Measurements from ENCODE around the gene PRRG3. TPM values are rescaled to one million over a fixed set of nuclear protein-coding genes. Genes with fewer than 3 reads are reported as not detected.
"Not testable (repeated sequence)": the region's sequence is repeated elsewhere in the genome, so short reads cannot be mapped to it uniquely, and the experiment has no call there.

Gene PRRG3
- not detected for total RNA-seq

- ChIA-PET CTCF (no interaction called here), POLR2A (no interaction called here)
These were observed at the start of gene PRRG3 for GRCh38 chrX:151694661-151695582. Gene PRRG3 (plus strand): TSS chrX:151695458. CDS start chrX:151698815, 3,357 bp downstream.

GRCh38 chrX:151675121-151675746 is 20.0 kb upstream of the PRRG3 start:
- POLR2A ChIA-PET, result no interaction called here
- CTCF ChIA-PET, result no interaction called here

GRCh38 chrX:151676196-151676595 is 19.1 kb upstream of the PRRG3 start:
- CTCF ChIA-PET, result no interaction called here

GRCh38 chrX:151679798-151680402 is 15.4 kb upstream of the PRRG3 start:
- ChIA-PET CTCF (no interaction called here), POLR2A (no interaction called here)

More at GRCh38 chrX:151676196-151676595, 19.1 kb upstream of the PRRG3 start:
- POLR2A ChIA-PET, result no interaction called here

DNA sequence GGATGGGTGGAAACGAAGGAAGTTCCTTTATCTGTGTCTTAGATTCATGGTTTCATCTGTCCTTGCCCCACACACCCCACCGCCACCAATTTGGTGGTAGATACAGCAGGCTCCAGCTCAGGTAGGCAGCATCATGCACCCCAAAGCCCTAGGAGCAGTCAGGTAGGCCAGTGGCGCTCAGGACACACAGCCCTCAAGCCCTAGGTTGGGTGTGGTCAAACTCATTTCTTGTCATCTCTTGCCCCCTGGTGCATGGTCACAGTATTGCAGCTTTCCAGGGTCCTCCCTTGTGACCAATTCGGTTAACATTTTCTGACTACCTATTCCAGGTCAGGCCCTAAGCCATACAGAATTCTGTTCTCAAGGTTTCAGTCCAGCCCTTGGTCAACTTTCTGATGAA is 14.5 kb upstream of the PRRG3 start:
- CTCF ChIA-PET, result no interaction called here
- POLR2A ChIA-PET, result no interaction called here

- ChIA-PET CTCF (no interaction called here), POLR2A (no interaction called here)
These were observed 7.6 kb upstream of the PRRG3 start for GRCh38 chrX:151687635-151688034.

- POLR2A ChIA-PET, result no interaction called here
- CTCF ChIA-PET, result no interaction called here
These were observed 6.6 kb upstream of the PRRG3 start for GRCh38 chrX:151688695-151689094.

- POLR2A ChIA-PET, result no interaction called here
- CTCF ChIA-PET, result no interaction called here
These were observed 2.4 kb upstream of the PRRG3 start for GRCh38 chrX:151692825-151693224.

DNA sequence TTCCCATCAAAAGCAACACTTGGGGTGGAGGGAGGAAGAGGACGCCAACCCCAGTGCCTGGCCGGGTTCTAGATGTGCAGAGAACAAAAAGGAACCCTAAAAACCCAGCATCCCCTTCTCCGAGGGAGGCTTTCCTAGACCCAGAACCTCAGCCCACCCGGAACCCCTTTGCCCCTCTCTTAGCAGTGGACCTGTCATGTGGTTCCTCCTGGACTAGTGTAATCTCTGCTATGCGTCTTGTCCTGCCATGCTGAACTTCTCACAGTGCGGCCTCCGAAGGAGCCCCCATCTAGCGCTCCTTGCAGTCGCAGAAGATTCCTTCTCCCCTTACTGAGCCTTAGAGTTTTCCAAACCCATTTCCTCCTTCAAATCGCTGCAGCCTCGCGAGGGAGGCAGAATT is 1.1 kb upstream of the PRRG3 start:
- ChIA-PET CTCF (no interaction called here), POLR2A (no interaction called here)

DNA sequence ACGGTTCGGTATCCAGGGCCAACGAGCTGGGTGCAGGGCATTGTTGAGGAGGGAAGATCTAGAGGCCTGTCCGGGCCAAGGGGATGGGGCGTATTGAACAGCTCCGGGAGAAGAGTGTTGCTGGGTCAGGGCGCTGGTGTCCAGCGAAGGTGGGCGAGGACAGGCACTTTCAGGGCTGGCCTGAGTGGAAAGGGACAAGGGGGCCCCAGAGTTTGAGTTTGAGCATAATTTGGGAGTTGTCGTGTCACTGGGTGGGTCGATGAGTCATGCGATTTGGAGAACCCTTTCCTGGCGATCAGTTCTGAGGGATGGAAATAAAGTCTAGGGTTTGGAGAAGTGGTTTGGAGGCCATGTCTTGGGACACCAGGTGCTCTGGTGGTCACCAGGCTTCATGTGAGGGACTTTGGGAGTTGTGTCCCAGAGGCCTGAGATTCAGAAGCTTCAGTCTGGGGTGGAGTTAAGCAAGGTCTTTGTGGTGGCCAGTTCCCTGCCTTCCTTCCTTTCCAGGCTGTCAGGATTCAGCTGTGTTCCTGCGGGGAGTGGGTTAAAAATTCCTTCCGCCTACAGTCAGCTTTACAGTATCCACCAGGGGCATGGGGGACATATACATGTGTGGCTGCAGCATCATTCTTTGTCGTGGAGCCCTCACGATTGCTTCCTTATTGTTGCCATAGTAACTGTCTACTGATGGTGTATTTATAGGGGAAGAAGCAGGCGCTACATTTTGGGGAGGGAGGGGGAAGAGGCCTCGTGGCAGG is 504 bp downstream of the PRRG3 start:
- CTCF ChIA-PET, result no interaction called here
- POLR2A ChIA-PET, result no interaction called here

DNA sequence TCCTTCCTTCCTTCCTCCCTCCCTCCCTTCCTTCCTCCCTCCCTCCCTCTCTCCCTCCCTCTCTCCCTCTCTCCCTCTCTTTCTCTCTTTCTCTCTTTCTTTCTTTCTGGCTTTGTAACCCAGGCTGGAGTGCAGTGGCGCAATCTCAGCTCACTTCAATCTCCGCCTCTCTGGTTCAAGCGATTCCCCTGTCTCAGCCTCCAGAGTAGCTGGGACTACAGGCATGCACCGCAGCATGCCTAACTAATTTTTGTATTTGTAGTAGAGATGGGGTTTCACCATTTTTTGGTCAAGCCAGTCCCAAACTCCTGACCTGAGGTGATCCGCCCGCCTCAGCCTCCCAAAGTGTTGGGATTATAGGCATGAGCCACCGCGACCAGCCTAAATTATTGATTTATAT is 1.8 kb downstream of the PRRG3 start:
- CTCF ChIA-PET, POLR2A ChIA-PET: not testable (repeated sequence)

GRCh38 chrX:151697522-151697921 is 2.3 kb downstream of the PRRG3 start:
- ChIA-PET CTCF (no interaction called here), POLR2A (no interaction called here)

GRCh38 chrX:151698485-151698884 is 3.2 kb downstream of the PRRG3 start:
- ChIA-PET POLR2A (no interaction called here), CTCF (no interaction called here)

DNA sequence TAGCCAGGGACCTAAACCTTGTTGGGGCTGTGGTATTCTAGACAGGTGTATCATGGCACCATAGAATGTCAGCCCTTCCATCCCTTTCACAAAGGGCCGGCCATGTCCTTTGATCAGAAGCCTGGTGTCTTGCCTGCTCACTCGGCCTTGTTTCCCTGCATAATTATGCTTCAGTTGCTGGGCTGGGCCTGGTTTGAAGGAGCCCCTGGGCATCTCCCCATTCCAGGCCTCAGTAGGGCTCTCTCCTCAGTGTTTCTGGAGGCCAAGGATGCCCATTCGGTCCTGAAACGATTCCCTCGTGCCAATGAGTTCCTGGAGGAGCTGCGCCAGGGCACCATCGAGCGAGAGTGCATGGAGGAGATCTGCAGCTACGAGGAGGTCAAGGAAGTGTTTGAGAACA is 4.5 kb downstream of the PRRG3 start:
- CTCF ChIA-PET, result no interaction called here
- POLR2A ChIA-PET, result no interaction called here

- ChIA-PET CTCF (no interaction called here), POLR2A (interaction anchor here (0.5 kb wide), 1 partner anchor 68 kb away, joined by 3 read pairs; no protein-coding TSS in a partner anchor)
These were observed 5.3 kb downstream of the PRRG3 start for GRCh38 chrX:151700581-151700980.

DNA sequence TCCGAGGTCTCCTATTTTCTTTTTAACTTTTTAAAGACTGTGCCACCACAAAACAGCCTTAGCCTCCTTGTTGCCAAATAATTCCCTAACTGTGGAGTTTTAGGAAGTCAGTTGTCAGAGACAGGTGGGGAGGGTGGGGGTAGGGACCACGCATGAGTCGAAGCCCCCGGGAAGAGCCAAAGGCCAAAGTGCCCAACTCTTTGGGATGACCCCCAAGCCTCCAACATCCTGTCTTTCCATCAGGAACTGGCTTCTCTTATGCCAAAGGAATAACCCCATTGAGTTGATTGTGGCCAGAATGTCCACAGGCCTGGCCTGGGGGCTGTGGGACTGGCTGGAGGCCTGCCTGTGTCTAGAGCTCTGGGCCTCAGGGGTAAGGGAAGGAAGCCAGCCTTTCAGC is 5.8 kb downstream of the PRRG3 start:
- POLR2A ChIA-PET, result no interaction called here

DNA sequence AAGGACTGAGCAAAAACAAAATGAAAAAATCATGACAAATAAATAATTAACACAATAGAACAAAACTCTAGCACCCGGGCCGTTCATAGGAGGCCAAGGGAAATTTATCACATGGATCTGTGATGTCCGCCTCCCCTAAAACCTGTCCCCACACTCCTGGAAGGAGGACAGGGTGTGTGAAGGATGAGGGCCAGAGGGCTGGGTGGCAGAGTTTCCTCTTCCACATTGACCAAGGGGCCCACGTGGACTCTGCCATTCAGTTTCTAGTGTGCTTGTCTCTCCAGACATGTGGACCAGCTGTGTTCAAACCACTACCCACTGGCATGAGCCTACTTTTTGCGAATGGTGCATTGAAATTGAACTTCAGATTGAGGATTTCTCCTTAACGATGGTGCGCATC is 6.3 kb downstream of the PRRG3 start:
- ChIA-PET POLR2A (no interaction called here), CTCF (no interaction called here)

More for the DNA sequence above, 5.8 kb downstream of the PRRG3 start:
- CTCF ChIA-PET, result no interaction called here

DNA sequence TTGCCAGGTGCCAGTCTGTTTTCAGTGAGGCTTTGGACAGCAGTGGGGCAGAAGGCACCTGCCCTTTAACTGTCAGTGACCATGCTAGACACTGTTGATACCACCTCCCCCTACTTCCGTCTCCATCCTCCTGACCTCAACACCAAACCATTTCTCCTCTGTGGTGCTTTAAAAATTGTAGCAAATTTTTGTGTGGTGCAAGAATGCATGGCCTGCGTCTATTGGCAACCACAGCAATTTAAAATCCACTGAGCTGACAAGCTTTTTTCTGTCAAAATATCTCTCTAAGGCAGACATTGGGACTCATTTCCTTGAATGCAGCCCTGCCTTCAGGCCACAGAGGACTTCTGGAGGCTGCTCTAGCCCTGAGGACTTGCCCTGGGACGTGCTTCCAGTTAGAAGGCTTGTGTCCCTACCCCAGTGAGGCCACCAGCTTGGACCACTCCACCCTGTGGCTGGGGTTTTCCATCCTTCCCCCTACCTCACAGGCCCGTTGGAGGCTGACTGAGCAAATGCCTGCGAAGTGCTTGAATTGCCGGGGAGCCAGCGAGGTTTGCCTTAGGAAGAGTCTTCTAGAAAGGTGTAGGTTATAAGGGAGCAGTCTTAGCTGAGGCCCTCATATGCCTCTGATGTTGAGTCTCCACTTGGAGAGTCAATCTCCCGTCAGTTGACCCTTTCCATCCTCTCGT is 6.9 kb downstream of the PRRG3 start:
- ChIA-PET POLR2A (no interaction called here), CTCF (no interaction called here)

DNA sequence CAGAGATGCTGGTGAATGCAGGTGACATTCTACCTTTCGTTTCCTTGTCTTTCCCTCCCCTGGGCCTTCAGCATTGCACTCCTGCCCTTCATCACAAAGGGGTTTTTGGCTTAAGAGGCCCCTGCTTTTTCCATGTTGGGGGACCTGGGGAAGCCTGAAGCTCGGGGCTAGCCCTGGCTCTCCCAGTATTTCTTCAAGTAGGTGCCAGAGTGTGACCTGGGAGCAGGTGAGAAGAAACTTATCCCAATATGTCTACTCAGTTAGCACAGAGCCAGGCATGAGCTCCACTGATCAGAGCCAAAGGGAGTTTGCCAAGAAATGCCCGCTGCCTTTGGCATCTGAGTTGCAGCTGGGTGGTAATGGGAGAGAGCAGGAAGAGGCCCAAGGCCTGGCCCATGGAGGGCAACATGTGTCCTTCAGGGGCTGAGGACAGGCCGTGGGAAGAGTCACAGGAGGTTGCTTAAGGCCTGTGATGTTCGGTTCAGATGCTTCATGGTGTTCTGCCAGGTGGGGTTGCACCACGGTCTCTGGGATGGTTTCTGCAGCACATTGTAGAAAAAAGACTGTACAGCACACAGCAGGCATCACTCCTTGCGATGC is 7.6 kb downstream of the PRRG3 start:
- ChIA-PET CTCF (no interaction called here), POLR2A (no interaction called here)

GRCh38 chrX:151703487-151703886 is 8.2 kb downstream of the PRRG3 start:
- ChIA-PET POLR2A (no interaction called here), CTCF (interaction anchor here (0.6 kb wide), 1 partner anchor 205 kb away, joined by 3 read pairs; no protein-coding TSS in a partner anchor)

Data from activated CD8-positive, alpha-beta memory T cell treated with anti-CD3 and anti-CD28 coated beads for 36 hours (primary cell).